GM19452 (cell line): ENCODE measurements around the gene SLX4.

ENCODE experiments used
- ATAC-seq: cut with Tn5 transposase; IDR thresholded peaks from one replicate; pipeline ENCODE4 v1.9.1; 2021; ENCODE audit not compliant: unreplicated experiment

Gene SLX4

DNA sequence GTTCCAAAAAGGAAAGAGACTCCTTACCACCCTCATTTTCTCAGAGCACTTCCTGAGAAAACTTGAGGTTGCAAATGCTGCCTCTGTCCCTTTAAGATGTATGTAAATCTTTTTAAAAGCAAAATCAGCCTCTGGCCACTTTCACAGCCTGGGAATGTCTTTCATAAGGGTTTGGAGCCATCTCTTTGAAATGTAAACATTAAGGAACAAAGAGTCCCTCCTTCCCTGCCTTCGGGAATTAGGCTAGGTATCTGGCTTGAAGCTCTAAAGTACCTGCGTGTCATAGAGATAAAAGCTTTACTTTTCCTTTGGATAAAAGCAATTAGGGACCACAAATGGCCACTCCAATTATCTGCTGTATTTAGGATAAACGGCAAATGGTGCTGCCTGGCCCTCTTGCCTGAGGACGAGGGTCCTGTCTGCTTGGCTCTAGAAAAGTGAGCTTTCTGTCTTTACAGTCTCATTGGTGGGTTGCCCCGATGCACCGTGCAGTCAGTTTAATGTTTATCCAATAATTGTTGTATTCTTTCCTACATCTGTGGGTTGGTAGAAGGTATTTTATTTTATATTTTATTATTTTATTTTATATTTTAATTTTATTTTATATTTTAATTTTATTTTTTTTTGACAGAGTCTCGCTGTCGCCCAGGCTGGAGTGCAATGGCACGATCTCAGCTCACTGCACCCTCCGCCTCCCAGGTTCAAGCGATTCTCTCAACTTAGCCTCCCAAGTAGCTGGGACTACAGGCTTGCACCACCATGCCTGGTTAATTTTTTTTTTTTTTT lies 58.1 kb downstream of the SLX4 start:
- no peak for ATAC-seq

DNA sequence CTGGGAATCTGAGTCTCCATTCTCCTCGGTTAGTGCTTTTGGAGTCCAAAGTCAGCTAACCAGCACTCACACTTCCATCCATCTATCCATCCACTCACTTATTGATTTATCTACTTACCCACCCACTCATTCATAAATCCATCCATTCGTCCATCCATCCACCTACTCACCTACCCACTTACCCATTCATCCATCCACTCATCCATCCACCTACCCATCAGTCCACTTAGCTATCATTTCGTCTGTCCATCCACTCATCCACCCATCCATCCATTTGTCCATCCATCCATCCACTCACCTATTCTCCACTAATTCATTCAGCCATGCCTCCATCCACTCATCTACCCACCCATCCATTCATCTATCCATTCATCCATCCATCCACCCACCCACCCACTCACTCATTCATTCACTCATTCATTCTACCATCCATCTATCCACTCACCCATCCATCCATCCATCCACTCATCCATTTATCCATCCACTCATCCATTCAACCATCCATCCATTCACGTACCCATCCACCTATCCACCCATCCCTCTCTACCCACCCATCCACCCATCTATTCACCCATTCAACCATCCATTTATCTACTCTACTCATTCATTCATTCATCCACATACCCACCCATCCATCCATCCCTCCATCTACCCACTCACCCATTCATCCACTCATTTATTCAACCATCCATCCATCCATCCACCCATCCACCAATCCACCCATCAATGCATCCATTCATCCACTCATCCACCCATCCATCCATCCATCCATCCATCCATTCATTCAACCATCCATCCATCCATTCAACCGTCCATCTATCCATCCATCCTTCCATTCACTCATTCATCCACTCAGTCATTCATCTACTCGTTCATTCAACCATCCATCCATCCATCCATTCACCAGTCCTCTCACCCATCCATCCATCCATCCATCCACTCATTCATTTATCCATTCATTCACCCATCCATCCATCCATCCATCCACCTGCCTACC lies 60.3 kb downstream of the SLX4 start:
- ATAC-seq, result no peak

DNA sequence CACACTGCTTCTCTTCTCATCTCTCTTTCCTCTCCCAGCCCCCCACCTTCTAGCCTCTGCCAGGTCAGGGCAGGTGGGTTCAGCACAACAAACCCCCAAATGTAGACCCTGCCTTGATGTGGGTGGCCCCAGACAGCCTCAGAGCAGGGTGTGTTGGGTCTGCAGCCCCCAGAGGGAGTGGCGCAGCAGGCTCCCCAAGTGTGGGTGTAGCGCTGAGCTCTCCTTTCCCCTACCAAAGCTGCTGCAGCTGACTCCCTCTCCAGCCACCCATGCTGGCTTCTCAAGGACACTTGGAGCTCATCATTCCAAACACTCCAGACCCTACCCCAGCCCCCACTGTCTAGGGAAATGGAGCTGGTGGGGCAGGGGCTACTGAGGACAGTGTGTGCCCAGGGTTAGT lies 61.5 kb downstream of the SLX4 start:
- no peak for ATAC-seq

DNA sequence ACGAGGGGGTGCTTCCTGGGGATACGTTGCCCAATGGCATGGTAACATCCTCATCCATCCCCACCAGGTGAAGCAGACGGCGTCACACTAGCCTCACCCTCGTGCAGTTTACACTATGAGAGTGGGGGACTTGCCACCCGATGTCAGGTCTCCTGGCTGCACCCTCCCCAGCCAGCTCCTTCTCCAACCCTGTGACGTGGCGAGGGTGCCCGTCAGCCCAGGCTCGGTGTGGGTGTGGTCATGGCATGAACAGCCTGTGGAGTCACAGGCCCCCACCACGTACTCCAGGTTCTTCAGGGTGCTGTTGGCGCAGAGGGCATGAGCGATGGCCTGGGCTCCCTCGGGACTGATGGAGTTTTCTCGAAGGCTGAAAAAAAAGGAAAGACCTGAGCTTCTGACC lies 62.5 kb downstream of the SLX4 start:
- ATAC-seq, result no peak

DNA sequence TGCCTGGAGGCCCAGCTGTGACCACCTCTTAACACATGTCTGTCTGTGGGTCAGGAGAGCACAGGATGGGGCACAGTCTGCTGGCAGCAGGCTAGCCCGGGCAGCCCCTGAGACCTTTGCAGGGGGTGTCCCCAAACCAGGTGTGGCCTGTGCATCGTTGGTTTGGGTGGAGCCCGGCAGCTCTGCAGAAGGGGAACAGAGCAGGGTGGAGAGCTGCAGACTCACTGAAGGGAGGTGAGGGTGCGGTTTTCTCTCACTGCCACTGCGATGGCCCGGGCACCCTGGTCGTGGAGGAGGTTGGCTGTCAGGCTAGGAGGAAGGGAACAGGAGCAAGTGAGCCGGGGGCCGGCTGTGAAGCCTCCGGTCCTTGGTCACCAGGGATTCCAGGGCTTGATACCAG lies 63.0 kb downstream of the SLX4 start:
- ATAC-seq, result no peak

DNA sequence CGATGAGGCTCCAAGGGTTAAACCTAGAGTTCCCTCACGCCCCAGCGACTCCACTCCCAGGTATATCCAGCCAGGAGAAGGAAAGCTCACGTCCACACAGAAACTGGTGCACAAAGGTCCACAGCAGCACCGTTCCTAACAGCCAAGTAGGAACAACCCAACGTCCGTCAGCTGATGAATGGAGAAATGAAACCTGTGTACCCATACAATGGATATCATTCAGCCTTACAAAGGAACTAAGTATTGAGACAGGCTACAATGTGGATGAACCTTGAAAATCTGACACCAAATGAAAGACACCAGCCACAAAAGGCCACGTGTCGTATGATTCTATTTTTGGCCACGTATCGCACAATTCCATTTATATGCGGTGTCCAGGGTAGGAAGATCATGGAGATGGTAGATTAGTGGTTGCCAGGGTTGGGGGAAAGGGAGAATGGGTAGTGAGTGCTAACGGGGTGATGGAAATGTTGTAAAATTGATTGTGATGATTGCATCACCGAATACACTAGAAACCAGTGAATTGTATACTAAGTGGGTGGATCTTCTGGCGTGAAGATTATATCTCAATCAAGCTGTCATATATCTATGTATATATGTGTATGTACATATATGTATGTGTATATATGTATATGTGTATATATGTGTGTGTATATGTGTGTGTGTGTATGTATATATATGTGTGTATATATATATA lies 64.3 kb downstream of the SLX4 start:
- no peak for ATAC-seq

DNA sequence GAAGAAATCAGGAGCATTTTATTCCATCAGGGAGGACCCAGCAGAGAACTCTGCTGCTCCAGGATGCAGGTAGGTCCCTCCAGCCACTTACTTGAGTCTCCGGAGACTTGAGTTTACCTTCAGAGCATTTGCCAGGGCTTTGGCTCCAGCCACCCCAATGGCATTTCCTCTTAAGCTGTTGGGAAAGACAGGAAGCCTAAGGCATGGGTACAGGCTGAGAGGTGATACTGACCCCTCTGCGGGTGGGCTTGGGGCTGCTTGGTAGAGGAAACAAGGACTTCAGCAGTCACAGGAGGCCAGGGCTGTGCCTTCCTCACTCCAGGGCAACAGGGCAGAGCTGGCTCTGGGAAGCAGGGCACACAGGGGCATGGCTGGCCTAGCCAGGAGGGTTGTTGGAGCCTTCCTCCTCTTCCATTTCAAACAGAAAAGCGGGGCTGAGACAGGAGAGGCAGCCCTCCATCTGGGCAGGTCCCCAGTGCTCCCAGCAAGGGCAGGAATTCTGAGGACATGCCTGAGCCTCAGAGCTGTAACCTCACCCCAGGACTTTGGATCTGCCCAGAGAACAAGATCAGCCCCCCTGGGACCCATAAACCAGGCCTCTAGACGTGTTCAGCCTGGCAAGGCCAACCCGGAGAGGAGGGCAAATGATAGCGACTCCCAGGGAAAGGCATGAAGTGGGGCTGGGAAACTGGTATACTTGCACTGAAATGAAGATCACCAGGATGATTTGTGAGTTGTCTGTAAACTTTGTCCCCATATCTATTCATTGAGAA lies 68.6 kb downstream of the SLX4 start:
- no peak for ATAC-seq

DNA sequence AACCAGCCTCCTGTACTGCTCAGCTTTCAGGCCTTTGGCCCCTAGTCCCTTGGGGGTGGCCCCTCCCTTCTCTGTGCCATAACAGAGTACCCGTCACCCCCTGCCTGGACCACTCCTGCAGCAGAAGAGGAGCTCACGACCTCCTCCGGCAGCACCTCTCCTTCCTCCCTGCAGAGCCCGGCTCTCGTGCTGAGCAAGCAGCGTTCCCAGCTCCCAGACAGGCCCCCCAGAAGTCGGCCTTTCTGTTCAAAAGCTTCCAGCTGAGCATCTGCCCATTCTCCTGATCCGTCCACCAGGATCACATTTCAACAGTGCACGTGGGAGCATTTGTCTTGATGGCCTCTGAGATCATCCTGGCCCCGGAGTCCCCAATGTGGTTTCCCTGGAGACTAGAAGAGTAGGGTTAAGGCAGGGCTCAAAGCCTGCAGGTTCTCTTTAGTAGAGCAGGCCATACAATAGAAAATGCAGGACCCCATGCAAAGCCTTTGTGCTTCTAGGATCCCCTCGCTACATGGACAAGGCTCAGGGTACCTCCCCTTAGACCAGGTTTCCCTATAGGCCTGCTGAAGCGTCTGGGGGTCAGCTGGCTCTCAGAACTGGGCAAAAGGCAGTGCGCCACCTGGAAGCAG lies 69.8 kb downstream of the SLX4 start:
- ATAC-seq, result no peak

DNA sequence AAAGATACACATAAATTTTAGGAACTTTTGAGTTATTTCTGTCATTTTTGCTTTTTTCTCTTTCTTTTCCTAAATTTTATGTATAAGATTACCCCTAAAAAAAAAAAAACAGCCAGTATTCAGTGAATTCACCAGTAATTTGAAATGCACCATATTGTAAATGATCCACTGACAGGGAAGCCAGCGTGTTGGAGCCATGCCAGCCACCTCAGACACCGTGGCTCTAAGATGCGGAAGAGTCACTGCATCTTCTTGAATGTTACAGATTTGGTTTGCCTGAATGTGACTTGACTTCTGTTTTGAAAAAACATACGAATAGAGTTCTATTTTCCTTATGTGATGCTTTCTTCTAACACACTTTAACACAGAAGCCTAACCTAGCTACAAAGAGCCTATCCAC lies 73.2 kb downstream of the SLX4 start:
- no peak for ATAC-seq

DNA sequence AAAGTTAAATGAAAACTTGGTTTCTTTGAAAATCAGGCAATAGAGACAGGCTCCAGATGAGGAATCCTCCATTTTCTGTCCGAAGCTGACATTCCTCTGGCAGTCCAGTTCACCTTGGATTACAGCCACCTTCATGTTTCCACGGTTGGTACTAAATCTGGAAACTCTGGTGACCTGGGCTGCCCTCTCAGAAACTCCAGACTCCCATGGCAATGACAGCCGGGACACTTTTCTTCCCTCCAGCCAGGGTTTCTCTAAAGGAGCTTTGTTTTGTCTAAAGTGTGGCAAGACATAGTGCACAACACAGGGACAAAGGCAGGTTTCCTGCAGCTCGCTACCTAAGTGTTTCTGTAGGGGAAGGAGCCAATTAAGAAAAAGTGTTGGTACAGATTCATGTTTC lies 74.6 kb downstream of the SLX4 start:
- no peak for ATAC-seq

DNA sequence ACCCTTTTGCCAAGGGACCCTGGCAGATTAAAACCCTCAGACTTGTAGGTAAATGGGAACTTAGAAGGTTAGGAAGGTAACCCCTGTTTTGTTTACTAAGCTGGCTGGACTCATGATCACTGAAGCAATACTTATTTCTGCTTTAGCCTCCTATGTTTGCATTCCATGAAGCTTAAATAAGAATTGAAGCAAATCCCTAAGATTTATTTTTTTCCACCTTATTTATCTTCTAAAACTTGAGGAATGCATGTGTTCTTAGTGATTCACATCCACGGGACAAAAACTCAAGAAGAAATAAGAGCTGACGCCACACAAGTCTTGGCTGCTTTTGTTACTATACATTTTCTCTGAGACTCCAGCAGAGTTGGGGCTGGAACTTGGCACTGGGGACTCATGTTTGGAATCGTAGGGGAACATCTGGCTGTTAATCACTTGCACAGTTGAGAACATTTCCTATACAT lies 75.1 kb downstream of the SLX4 start:
- no peak for ATAC-seq

DNA sequence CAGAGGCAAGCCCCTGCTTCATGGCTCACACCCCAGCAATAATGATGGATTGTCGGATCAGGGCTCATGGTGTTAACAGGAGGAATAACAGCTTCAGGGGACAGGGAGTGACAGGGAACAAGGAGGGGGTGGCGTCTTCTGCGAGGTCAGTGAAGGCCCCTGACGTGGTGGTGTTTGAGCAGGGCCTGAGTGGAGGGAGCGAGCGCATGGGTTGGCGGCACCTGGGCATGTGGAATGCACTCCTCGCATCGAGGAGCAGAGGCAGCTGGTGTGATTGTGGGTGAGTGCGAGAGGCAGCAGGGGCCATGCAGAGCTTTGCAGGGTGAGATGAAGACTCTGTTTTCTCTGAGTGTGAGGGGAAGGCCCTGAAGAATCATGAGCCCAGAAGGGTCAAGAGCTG lies 77.3 kb downstream of the SLX4 start:
- no peak for ATAC-seq

DNA sequence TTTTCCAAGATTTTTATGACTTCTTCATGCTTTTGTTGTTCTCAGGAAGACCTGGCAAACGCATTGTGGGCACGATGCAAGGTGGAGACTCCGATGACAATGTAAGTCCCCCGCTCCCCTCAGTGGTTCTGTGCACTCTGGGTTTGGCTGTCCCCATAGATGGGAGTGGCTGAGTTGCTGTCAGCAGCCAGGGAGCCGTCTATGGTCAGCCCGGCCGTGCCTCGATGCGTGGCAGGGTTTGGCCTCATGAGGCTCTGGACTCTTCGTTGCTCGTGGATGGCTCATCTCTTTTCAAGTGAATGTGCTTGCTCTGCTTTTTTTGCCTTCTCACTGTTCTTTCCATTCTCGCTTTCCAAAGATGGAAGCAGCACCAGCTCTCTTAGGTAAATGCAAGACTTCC lies 78.7 kb downstream of the SLX4 start:
- ATAC-seq, result no peak
